HuH-7.5 (cell line): ENCODE data around the gene SPIB.

Source experiments
- DNase-seq: peaks from one replicate; pipeline ENCODE4 v3.0.0; 2011; ENCODE audit warnings: low spot score

SPIB gene

DNA sequence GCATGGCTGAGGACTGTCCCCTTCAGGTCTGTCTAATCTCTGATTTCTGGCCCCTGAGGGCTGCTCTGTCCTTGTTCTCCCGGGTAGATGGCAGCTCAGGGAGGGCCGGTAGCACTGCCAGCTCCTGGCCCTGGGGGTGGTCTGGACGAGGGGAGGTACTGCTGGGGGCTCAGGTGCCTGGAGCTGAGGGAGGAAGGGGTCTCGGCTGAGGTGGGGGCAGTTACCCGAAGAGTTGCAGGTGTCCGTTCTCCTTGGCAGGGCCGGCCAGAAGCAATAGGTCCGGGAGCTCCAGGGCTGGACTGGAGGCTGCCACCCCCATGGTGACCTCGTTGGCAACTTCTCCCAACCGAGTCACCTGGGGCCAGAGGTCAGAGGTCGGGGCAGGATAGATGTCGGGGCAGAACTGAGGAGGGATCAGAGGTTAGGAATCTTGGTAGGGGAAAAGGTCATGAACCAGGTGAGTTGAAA, 56.4 kb downstream of the SPIB start:
- no peak for DNase-seq

DNA sequence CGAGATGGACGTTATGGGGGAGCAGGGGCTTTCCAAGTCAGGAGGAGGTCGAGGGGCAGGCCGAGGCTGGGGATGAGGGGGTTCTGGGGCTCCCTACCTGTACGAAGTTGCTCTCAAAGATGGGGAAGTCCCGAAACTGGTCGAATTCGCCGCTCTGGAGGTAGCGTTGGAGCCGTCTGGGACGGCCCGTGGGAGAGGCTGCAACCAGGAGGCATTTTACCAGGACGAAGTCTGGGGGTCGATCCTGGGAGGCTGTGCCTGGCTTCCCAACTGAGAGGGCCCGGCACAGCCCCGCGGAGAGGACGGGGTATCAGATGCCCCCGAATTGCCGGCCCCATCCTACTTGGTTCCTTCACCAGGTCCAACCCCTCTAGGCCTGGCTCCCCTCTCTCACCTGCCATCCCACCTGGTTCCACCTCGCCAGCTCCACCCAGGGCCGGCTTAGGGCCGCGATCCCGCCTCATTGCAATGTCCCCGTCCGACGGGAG, 57.0 kb downstream of the SPIB start:
- DNase-seq, result no peak

DNA sequence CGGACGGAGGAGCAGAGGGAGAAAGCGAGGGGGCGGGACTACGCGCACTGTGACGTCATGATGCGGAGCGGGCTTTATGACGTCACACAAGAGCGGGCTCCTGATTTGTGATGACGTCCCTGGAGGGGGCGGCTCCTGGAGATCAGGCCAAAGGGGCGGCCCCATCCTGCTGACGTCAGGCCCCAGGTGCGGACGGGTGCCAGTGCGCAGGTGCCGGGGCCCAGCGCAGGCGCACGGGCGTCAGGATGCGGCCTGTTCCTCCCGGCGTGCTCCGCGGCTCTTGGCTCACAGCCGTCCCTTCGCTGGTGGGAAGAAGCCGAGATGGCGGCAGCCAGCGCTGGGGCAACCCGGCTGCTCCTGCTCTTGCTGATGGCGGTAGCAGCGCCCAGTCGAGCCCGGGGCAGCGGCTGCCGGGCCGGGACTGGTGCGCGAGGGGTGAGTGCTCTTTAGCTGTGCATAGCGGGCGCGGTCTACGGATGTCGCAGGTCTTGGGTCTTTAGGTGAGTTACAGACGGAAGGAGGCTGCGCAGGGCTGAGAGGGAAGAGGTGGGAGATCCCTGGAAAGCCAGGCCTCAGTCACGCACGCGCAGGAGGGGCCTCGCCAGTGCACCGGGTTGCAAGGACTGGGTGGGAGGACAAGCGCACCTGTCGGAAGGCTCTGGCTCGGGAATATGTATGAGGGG, 57.6 kb downstream of the SPIB start, which contains the start of the genes EMC10 and GARIN5A:
TSS of gene EMC10 (plus strand) at position 284 of the 683 bp plus-strand sequence. CDS start at position 322, 38 bp downstream.
TSS of gene GARIN5A (minus strand) at position 625 of the 683 bp plus-strand sequence. CDS start at position 165, 460 bp downstream.
- DNase-seq, result peak; percentile 86

DNA sequence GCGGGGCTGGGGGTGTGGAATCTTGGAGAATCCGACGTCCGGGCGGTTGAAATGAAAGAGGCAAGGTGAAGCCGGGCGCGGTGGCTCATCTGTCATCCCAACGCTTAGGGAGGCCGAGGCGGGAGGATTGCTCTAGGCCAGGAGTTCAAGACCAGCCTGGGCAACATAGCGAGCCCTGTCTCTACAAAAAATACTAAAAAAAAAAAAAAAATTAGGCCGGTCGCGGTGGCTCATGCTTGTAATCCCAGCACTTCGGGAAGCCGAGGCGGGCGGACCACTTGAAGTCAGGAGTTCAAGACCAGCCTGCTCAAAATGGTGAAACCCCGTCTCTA, 58.1 kb downstream of the SPIB start:
- DNase-seq, result no peak

DNA sequence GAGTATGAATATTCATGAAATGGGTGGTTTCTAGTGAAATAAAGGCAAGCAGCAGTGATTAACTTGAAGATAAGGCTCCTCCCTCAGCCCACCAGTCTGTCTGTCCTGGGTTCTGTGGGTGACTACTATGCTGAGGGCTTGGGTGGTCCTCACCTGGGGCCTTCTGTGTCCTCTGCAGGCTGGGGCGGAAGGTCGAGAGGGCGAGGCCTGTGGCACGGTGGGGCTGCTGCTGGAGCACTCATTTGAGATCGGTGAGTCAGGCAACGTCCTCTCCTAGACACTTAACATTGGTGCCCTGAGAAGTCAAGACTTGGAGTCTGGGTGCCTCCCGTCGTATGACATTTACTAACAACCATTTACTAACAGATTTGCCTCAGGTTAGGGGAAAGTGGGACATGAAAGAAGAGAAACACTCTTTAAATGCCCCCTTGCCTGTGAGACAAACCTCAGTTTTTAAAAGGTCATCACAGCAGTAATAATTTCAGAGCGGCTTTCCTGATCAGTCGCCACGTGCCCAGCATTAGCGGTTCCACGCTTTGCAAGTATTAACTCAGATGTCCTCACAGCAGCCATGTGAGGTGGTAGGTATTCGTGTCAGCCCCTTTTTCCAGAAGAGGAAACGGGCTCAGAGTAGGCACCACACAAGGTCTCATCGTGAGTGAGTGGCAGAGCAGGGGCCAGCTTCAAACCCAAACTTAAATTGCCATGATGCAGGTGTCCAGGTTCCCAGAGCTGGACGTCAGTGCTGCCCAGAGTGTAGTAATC, 59.2 kb downstream of the SPIB start:
- DNase-seq, result no peak

DNA sequence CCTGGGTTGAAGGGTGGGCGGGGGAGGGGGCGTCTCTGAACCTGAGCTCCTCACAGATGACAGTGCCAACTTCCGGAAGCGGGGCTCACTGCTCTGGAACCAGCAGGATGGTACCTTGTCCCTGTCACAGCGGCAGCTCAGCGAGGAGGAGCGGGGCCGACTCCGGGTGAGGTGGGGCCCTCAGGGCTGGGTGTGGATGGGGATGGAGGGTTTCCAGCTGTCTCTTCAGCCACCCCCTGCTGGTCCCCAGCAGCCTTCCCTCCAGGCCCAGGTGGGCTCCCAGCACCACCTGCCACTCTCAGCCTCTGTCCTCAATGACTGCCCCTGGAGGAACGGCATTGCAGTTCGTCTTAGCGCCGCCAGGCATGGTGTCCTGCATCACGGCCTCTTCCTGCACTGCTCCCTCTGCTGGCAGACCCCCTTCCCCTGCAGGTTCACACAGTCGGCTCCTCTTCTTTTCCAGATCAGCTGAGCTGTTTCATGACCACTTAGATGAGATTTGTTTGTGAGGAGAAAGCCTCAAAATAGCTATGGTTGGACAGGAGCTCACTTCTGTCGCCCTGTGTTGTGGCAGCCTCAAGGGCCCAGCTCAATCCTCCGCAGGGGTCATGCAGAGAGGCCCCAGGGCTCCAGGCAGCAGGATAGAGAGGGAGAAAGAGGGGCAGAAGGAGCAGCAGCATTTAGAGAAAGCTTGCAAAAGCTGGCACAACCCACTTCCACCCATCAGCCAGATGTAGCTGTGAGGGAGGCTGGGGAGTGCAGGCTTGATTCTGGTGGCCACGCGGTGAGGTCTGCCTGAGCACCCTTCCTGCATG, 60.4 kb downstream of the SPIB start:
- DNase-seq, result peak; percentile 89

DNA sequence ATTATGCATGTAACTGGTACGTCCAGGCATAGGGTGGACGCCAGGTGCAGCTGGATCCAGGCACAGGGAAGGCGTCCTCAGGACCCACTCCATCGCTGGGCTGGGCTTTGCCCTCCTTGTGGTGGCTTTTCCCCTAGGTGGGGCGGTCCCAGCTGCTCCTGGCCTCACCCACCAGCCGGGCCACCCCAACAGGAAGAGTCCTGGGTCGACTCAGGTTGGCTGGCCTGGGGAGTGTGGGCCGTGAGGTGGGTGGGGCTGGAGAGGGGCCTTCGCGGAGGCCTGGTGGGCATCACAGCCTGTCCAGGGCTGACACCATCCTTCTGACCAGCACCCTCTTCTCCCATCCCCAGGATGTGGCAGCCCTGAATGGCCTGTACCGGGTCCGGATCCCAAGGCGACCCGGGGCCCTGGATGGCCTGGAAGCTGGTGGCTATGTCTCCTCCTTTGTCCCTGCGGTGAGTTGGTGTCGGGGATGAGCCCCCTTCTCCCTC, 61.1 kb downstream of the SPIB start:
- DNase-seq, result no peak

DNA sequence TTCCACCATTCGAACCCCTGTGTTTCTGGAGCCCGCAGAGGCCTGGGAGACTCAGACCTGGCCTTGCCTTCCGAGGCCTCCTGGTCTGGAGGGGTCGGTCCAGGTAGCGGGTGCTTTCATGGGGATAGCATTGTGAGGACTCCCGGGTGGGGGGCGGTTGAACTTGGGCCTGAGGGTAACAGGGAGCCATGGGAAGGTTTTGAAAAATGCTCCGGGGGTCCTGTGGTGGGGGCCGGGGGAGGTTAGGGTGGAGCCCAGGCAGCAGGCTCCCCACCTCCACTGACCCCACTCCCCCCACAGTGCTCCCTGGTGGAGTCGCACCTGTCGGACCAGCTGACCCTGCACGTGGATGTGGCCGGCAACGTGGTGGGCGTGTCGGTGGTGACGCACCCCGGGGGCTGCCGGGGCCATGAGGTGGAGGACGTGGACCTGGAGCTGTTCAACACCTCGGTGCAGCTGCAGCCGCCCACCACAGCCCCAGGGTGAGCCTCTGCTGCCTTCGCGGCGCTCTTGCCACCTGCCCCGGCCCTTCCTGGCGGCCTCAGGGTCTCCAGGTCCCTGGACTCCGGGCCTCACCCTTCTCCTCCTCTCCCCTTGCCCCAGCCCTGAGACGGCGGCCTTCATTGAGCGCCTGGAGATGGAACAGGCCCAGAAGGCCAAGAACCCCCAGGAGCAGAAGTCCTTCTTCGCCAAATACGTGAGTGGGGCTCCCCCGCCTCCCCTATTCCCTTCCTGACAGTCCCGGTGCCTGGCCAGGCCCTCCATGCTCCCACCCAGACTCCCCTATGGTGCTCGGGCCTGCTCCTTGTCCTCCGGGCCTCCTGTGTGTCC, 61.8 kb downstream of the SPIB start:
- DNase-seq, result no peak
